Prostate gland (tissue), 2 donors: ENCODE measurements around the gene IGF2BP3.

Experiments
- CTCF ChIP-seq, 4 experiments: fragments of 200-600 bp in 2 of 4; fragments of 450-650 bp in 2 of 4; sonication (generic) in 2 of 4; IDR thresholded peaks; 1 replicate in 3 of 4; 2 replicates in 1 of 4; pipeline ENCODE4 v1.5.1; 2016 to 2019; ENCODE audit warnings: antibody characterized with exemption in 4 of 4, mild to moderate bottlenecking in 2 of 4, moderate library complexity in 2 of 4
- POLR2A ChIP-seq: fragments of 450-650 bp; IDR thresholded peaks from one replicate; pipeline ENCODE4 v1.6.1; 2016; ENCODE audit warnings: antibody characterized with exemption, mild to moderate bottlenecking
- POLR2AphosphoS5 ChIP-seq: sonication (generic); formaldehyde crosslinking; IDR thresholded peaks from one replicate; pipeline ENCODE4 v1.6.1; 2017; ENCODE audit warnings: antibody characterized with exemption

DNA sequence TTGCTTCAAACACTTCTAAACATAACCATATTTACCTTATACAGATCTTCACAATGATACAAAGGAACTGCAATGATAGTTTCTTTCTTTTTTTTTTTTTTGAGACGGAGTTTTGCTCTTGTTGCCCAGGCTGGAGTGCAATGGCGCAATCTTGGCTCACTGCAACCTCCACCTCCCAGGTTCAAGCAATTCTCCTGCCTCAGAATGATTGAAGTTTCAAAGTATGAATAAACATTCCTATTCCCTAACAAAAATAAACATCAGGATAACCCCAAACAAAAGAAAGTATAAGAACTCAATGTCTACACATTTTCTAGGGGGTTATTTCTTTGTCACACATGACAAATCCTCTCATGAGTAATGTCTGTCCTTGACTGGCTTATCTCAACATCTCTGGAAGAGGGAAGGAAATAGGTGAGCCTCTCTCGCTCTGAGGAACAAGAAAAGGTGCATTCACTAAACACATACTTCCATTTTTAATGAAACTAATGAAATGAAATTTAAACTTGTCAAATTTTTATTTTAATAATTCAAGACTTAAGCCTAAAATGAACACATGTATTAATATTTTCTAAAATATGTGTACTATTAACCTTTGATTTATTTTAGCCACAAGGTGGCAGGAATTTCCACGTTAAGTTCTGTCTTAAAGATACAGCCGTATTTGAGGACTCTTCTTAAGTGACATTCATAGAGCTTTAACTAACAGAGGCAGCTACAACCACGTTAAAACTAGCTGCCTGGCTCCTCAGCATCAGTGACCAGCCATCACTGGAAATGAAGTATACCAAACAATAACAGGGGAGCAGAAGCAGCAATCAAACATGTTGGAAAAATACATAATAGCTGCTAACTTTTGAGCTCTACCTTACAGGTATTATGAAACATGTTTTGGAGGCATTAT is 112.8 kb downstream of the IGF2BP3 start:
- TF ChIP-seq CTCF (IDR thresholded peaks at IDR 0.05) = peak in 2 of 4 experiments; percentile 10 to 22
- no peak for TF ChIP-seq POLR2AphosphoS5
- no peak for TF ChIP-seq POLR2A
